HCT116 (cell line): ENCODE results near the gene AMACR. TPM values are rescaled to one million over a fixed set of nuclear protein-coding genes. Genes with fewer than 3 reads are reported as not detected.
A peak's percentile ranks its signal among the peaks of the same experiment; 100 is the strongest.

ENCODE experiments used
- ATAC-seq: fragments of 200-7000 bp; cut with Tn5 transposase; 2 replicates; pipeline ENCODE4 v1.9.1; 2020; ENCODE audit warnings: mild to moderate bottlenecking, moderate library complexity
- BruUV-seq: library from RNA; stranded (reverse); fragments of 400-500 nt; replicated peaks from 2 replicates; lab custom pipeline; 2021; lab: Mats Ljungman, UMichigan
- CTCF ChIA-PET: fragments of 300-600 bp; sonication (Branson Sonifier 250); formaldehyde crosslinking; loops from one replicate; lab custom pipeline; 2021; ENCODE audit warnings: antibody characterized with exemption; lab: Charles Lee
- POLR2A ChIA-PET: fragments of 300-600, 350-600 bp; sonication (Branson Sonifier 250); formaldehyde crosslinking; loops from one replicate; lab custom pipeline; 2021; ENCODE audit warnings: antibody characterized with exemption; lab: Charles Lee
- RAD21 ChIA-PET, 2 experiments: fragments of 300-600 bp; sonication (Branson Sonifier 250); formaldehyde crosslinking; loops; one replicate each; lab custom pipeline; 2023; ENCODE audit warnings: low total read pairs in 2 of 2; ENCODE audit not compliant: uncharacterized antibody in 2 of 2, unreplicated experiment in 2 of 2, low non-redundant PET in 1 of 2; lab: Charles Lee
- DNase-seq: peaks from one replicate; pipeline ENCODE4 v3.0.0-alpha.2; 2010; ENCODE audit warnings: low read depth, low spot score
- H2AFZ ChIP-seq: fragments of 200-600 bp; shearing (Covaris generic), sonication (generic); 2 replicates; pipeline ENCODE4 v1.6.1; 2017; ENCODE audit warnings: low read depth, mixed run types, mixed read lengths, antibody characterized with exemption, low read length; ENCODE audit not compliant: poor library complexity, severe bottlenecking
- H3K27ac ChIP-seq: 2 replicates; pipeline ENCODE4 v1.5.1; 2012; ENCODE audit warnings: low read depth, low read length
- H3K27me3 ChIP-seq: fragments of 200-600 bp; sonication (generic); 2 replicates; pipeline ENCODE4 v1.6.1; 2016; ENCODE audit warnings: mixed run types, low read length, mixed read lengths; ENCODE audit not compliant: insufficient read depth
- H3K36me3 ChIP-seq, 2 experiments: fragments of 200-500 bp in 1 of 2; fragments of 200-600 bp in 1 of 2; sonication (Bioruptor generic) in 1 of 2; sonication (generic) in 1 of 2; 2 replicates each; pipeline versions ENCODE4 v1.5.1 to v1.6.1; 2014 to 2016; ENCODE audit warnings: low read length in 2 of 2, inconsistent platforms in 1 of 2, mixed read lengths in 1 of 2, mixed run types in 1 of 2; ENCODE audit not compliant: insufficient read depth in 2 of 2, control insufficient read depth in 1 of 2
- H3K4me1 ChIP-seq, 2 experiments: fragments of 200-600 bp in 1 of 2; sonication (generic) in 1 of 2; 2 replicates each; pipeline versions ENCODE4 v1.5.1 to v1.6.1; 2012 to 2017; ENCODE audit warnings: low read length in 2 of 2, inconsistent platforms in 1 of 2, mild to moderate bottlenecking in 1 of 2, mixed read lengths in 1 of 2, mixed run types in 1 of 2, moderate library complexity in 1 of 2; ENCODE audit not compliant: insufficient read depth in 2 of 2, control insufficient read depth in 1 of 2
- H3K4me2 ChIP-seq: fragments of 200-600 bp; sonication (generic); 2 replicates; pipeline ENCODE4 v1.6.1; 2017; ENCODE audit warnings: mixed run types, low read length, mixed read lengths
- H3K4me3 ChIP-seq, 2 experiments: fragments of 200-600 bp in 1 of 2; sonication (generic) in 1 of 2; replicated peaks in 1 of 2; 2 replicates each; pipeline ENCODE4 v1.5.1; 2011 to 2016; ENCODE audit warnings: low read length in 2 of 2, control low read depth in 1 of 2, low read depth in 1 of 2, mild to moderate bottlenecking in 1 of 2, mixed read lengths in 1 of 2, mixed run types in 1 of 2
- H3K79me2 ChIP-seq: fragments of 200-600 bp; sonication (generic); 2 replicates; pipeline ENCODE4 v1.6.1; 2017; ENCODE audit warnings: mild to moderate bottlenecking, mixed run types, low read length, moderate library complexity, mixed read lengths; ENCODE audit not compliant: insufficient read depth
- H3K9ac ChIP-seq: fragments of 200-600 bp; sonication (generic); 2 replicates; pipeline ENCODE4 v1.6.1; 2016; ENCODE audit warnings: low read length, mixed read lengths
- H3K9me2 ChIP-seq: fragments of 200-600 bp; sonication (generic), shearing (Covaris generic); 2 replicates; pipeline ENCODE4 v1.6.1; 2017; ENCODE audit warnings: mixed run types, mild to moderate bottlenecking, moderate library complexity; ENCODE audit not compliant: insufficient read depth
- H3K9me3 ChIP-seq, 2 experiments: fragments of 200-500 bp in 1 of 2; fragments of 200-600 bp in 1 of 2; sonication (Bioruptor generic) in 1 of 2; sonication (generic) in 1 of 2; 2 replicates each; pipeline ENCODE4 v1.6.1; 2014 to 2017; ENCODE audit warnings: low read length in 2 of 2, mixed read lengths in 2 of 2, inconsistent platforms in 1 of 2, low read depth in 1 of 2, mild to moderate bottlenecking in 1 of 2, mixed run types in 1 of 2, moderate library complexity in 1 of 2; ENCODE audit not compliant: control insufficient read depth in 1 of 2, insufficient read depth in 1 of 2
- H4K20me1 ChIP-seq: fragments of 200-600 bp; sonication (generic), shearing (Covaris generic); 2 replicates; pipeline ENCODE4 v1.6.1; 2017; ENCODE audit warnings: mixed run types, mild to moderate bottlenecking, moderate library complexity; ENCODE audit not compliant: insufficient read depth
- CBX3 ChIP-seq: IDR thresholded peaks from 2 replicates; pipeline ENCODE4 v1.6.1; 2012; ENCODE audit warnings: low read depth
- CEBPB ChIP-seq: IDR thresholded peaks from 2 replicates; pipeline ENCODE4 v1.6.1; 2012; ENCODE audit warnings: low read depth
- CTCF ChIP-seq, 3 experiments: fragments of 200-600 bp in 1 of 3; sonication (generic) in 1 of 3; IDR thresholded peaks in 2 of 3; conservative IDR thresholded peaks in 1 of 3; 2 replicates each; pipeline ENCODE4 v1.5.1; 2012 to 2017; ENCODE audit warnings: low read depth in 2 of 3, low read length in 2 of 3, antibody characterized with exemption in 1 of 3, borderline replicate concordance in 1 of 3, control low read depth in 1 of 3, mild to moderate bottlenecking in 1 of 3, mixed read lengths in 1 of 3, mixed run types in 1 of 3, moderate library complexity in 1 of 3; ENCODE audit not compliant: insufficient read depth in 1 of 3
- EGR1 ChIP-seq: IDR thresholded peaks from 2 replicates; pipeline ENCODE4 v1.6.1; 2012; ENCODE audit warnings: low read depth
- JUND ChIP-seq: IDR thresholded peaks from 2 replicates; pipeline ENCODE4 v1.6.1; 2012
- POLR2A ChIP-seq: IDR thresholded peaks from 2 replicates; pipeline ENCODE4 v1.7.0; 2011; ENCODE audit warnings: borderline replicate concordance; ENCODE audit not compliant: insufficient read depth, insufficient read length; ENCODE audit errors: extremely low read depth
- POLR2AphosphoS5 ChIP-seq: IDR thresholded peaks from 2 replicates; pipeline ENCODE4 v1.6.1; 2011; ENCODE audit warnings: mild to moderate bottlenecking, low read depth, low read length, moderate library complexity
- SIN3A ChIP-seq: IDR thresholded peaks from 2 replicates; pipeline ENCODE4 v1.6.1; 2012; ENCODE audit warnings: low read depth
- SP1 ChIP-seq: IDR thresholded peaks from 2 replicates; pipeline ENCODE4 v1.6.1; 2012; ENCODE audit warnings: low read depth
- SRF ChIP-seq: IDR thresholded peaks from 2 replicates; pipeline ENCODE4 v1.6.1; 2012; ENCODE audit warnings: low read depth
- ZFX ChIP-seq: fragments of 450-650 bp; IDR thresholded peaks from 2 replicates; pipeline ENCODE4 v1.6.1; 2017
- intact Hi-C: fragments of 100-400 bp; cut with micrococcal nuclease; formaldehyde crosslinking; loops from 2 replicates; pipeline ENCODE4 v1.10.0; 2022
- total RNA-seq: library from RNA; stranded (reverse); gene quantifications from one replicate; pipeline ENCODE4 v1.2.1, GENCODE V29; 2021; ENCODE audit not compliant: unreplicated experiment

Gene AMACR
- total RNA-seq, 1 experiment from 2014 or later: 4.3 TPM

GRCh38 chr5:34007201-34007620, 639 bp downstream of the AMACR start:
- BruUV-seq: TSS peak; percentile 48
- peaks cover 6% of the 10 kb centered on the region in 2 experiments; a peak in 2 of 4 replicates for H3K4me1 ChIP-seq
- H3K4me3 ChIP-seq: peak overlapping the region; percentile 63 to 74
- no peaks in the 10 kb centered on the region for H3K9me2 ChIP-seq
- H3K36me3 ChIP-seq: no peaks in the 10 kb centered on the region
- peak overlapping the region; percentile 91 for H3K27ac ChIP-seq
- ATAC-seq (no peak), DNase-seq (no peak)
- H2AFZ ChIP-seq: peak overlapping the region; percentile 36
- ChIA-PET POLR2A (no interaction called here), CTCF (no interaction called here), RAD21 (no interaction called here)
- no peaks in the 10 kb centered on the region for H3K9me3 ChIP-seq
- H3K79me2 ChIP-seq: no peaks in the 10 kb centered on the region
- no peaks in the 10 kb centered on the region for H3K27me3 ChIP-seq
- peak overlapping the region; percentile 86 for H3K4me2 ChIP-seq
- H3K9ac ChIP-seq: peak overlapping the region; percentile 60
- intact Hi-C loops: no loop called here
- no peaks in the 10 kb centered on the region for H4K20me1 ChIP-seq
- TF ChIP-seq ZFX (no peak), POLR2AphosphoS5 (no peak), SIN3A (no peak), SP1 (no peak), SRF (no peak), CBX3 (no peak), POLR2A (no peak), CTCF (IDR thresholded peaks at IDR 0.05 in 2 of 3, conservative IDR thresholded peaks at IDR 0.05 in 1 of 3; ENCODE audit: borderline replicate concordance in 1 of 3, insufficient read depth in 1 of 3, low read depth in 2 of 3, low read length in 2 of 3) (no peak), CEBPB (no peak)

DNA sequence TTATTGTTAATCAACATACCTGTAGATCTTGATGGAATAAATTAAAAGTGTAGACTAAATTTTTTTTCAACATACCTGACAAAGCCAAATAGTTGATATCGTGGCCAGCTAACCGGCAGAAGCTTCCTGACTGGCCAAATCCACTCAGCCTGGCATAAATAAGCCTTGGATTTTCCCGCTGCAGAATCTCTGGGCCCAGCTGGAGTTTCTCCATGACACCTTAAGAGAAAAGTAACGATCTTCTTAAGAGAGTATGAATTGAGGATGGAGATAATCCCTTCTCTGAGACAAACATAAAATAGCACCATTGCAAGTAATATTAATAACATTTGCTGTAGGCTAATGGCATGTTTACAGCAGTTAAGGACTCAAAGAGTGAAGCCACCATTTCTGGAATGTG, 2.2 kb downstream of the AMACR start:
- intact Hi-C loops: no loop called here
- TF ChIP-seq JUND (no peak), CTCF (IDR thresholded peaks at IDR 0.05 in 2 of 3, conservative IDR thresholded peaks at IDR 0.05 in 1 of 3; ENCODE audit: borderline replicate concordance in 1 of 3, insufficient read depth in 1 of 3, low read depth in 2 of 3, low read length in 2 of 3) (no peak), ZFX (no peak), EGR1 (no peak)
- H3K4me1 ChIP-seq: peaks cover 6% of the 10 kb centered on the region in 2 experiments; a peak in 2 of 4 replicates
- POLR2A ChIA-PET: no interaction called here
- BruUV-seq: no TSS peak
- no peak overlapping the region for H2AFZ ChIP-seq
- no peak overlapping the region for H3K27ac ChIP-seq
- H3K27me3 ChIP-seq: no peaks in the 10 kb centered on the region
- H3K79me2 ChIP-seq: no peaks in the 10 kb centered on the region
- DNase-seq (no peak), ATAC-seq (no peak)
- RAD21 ChIA-PET: no interaction called here
- no peak overlapping the region for H3K4me3 ChIP-seq
- no peak overlapping the region for H3K9ac ChIP-seq
- no peaks in the 10 kb centered on the region for H3K36me3 ChIP-seq
- no peaks in the 10 kb centered on the region for H3K9me3 ChIP-seq
- CTCF ChIA-PET: interaction anchor here (1.4 kb wide), 1 partner anchor 9 kb away, joined by 3 read pairs; no protein-coding TSS in a partner anchor
- H3K9me2 ChIP-seq: no peaks in the 10 kb centered on the region
- H4K20me1 ChIP-seq: no peaks in the 10 kb centered on the region
- no peak overlapping the region for H3K4me2 ChIP-seq
